ENCODE results near the gene AGAP1.
A peak's percentile ranks its signal among the peaks of the same experiment; 100 is the strongest.

The AGAP1 gene

DNA sequence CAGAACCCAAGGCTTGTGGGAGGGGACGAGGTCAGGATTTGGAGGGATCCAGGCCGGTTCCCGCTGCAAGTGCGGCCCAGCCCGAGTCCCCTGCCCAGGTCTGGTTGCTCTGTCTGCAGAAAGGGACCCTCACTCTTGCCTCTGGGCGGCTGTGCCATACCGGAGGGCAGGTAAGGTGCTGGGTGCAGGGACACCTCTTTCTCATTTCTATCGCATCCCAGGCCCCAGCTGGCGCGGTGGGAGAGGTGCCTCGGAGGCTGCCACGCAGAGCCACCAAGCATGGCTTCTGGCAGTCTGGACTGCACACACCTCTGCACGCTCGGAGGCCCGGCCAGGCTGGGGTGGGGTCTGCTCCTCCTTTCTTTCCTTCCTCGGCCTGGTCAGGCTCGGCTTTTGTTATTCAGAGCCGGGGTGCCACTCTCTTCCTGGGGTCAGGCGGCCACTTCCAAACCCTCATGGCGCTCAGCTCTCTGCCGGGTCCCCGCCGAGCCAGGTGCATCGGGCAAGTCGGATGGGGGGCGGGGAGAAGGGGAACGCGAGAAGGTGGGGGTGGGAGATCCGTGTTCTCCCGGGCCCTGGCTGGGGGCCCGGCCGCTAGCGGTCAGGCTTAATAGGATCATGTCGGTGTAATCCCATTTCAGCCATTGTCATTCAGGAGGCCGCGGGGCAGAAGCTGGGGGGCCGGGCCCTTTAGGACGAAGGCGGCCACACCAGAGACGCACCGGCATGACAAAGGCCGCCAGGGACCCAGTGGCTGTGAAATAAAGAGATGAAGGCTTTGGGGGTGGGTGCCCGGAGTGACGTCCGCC, 665.3 kb downstream of the AGAP1 start:
- DNase-seq = no peak

DNA sequence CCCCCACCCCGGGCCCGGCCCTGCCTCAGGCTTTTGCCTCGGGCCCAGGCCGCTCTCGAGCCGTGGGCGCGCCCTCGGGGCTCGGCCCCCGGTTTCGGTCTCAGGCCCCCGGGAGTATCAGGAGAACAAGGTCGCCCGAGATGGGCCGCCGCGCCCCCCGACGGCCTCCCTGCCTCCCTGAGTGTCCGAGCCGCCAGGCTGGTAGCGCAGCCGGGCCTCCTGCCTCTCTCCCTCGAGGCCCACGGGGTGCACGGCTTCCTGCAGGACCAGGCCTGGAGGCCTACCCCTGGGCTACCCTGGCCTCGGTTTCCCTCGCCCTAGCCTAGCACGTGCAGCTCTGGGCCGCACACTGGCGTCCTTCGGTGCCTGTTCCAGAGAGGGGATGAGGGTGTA, 665.9 kb downstream of the AGAP1 start:
- no peak for DNase-seq

- DNase-seq = no peak
Measured at GRCh38 chr2:236160366-236161081, 666.7 kb downstream of the AGAP1 start.

DNA sequence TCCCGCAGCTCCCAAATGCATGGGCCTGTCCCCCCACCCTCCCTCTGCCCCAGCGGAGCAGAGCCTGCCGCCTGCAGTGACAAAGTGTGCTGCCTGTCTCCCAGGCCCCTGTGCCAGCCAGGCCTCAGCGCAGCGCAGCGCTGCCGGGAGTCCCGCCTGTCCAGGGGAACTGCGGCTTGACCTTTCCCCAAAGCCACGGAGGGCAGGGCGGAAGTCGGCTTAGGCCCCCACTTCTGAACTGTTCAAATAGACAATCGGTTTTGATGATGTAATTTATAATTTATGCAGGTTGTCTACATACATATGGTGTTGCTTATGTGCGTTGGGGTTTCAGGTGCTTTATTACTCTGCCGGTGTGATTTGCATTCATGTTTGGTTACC, 667.2 kb downstream of the AGAP1 start:
- DNase-seq = no peak

- DNase-seq = no peak
Measured at GRCh38 chr2:236161531-236161930, 667.7 kb downstream of the AGAP1 start.

DNA sequence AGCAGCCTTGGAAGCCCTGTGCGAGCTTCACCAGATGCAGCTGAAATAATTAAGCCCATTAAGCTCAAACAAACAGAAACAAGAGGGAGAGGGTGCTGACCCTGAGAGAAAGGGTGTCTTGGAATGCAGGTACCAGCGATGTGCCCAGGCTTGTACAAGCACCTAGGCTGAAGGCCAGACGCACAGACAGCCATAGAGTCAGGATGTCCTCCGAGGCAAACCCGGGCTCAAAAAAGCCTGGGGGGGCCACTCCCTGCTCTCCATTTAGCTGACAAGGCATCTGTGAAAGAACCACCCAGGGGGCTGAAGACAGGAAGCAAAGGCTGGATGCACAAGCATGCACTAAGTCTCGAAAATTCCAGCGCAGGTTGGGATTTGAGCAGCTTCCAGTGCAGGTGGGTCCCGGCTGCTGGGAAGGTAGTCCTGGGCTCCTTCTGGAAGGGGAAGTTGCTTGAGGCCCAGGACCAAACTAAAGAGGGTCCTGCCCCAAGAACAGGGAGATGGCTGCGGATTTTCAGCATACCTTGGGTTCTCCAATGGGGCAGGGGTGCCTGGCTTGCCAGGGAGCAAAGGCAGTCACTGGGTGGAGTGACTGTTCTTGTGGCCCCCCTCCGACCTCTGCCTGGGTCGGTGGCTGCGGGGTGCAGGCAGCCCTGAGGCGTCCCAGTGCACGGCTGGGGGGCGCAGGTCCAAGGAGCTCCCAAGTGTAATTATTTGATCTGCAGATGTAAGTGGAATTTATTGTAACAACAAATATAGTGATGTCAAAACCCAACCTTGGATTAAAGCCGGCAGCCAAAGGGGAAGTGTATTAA, 668.4 kb downstream of the AGAP1 start:
- DNase-seq = no peak

- DNase-seq = no peak
Measured at GRCh38 chr2:236162882-236163470, 669.1 kb downstream of the AGAP1 start.

DNA sequence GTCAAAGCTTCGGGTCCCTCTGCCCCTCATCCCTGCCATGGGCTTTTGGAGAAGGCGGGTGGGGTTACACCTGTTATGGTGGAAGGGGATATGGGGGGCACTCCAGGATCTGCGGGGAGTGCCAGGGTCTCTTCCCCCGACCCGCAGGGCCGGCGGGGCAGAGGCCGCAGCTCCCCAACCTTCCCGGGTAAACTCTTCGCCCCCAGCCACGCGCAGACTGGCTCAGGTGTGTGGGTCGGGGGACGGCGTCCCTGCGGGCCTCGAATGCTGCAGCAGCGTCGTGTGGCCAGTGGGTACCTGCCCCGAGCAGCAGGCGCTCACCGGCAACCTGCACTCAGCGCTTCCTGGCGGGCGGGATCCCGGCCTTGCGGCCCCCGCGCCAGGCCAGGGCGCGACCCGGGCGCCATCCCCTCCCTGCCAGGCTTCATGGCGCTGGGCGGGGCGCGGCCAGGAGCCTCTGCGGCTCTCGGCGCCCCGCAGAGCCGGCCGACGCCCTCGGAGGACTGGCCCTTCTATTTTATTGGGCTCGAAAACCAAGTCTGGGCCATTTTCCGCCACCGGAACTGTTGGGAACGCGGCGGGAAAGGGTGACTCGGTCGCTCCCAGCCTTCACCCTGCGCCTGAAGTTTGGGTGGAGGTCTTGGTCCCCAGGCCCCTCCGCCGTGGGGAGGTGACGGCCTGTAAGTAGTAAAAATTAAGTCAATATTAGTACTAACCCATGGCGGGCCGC, 669.8 kb downstream of the AGAP1 start:
- DNase-seq = no peak

DNA sequence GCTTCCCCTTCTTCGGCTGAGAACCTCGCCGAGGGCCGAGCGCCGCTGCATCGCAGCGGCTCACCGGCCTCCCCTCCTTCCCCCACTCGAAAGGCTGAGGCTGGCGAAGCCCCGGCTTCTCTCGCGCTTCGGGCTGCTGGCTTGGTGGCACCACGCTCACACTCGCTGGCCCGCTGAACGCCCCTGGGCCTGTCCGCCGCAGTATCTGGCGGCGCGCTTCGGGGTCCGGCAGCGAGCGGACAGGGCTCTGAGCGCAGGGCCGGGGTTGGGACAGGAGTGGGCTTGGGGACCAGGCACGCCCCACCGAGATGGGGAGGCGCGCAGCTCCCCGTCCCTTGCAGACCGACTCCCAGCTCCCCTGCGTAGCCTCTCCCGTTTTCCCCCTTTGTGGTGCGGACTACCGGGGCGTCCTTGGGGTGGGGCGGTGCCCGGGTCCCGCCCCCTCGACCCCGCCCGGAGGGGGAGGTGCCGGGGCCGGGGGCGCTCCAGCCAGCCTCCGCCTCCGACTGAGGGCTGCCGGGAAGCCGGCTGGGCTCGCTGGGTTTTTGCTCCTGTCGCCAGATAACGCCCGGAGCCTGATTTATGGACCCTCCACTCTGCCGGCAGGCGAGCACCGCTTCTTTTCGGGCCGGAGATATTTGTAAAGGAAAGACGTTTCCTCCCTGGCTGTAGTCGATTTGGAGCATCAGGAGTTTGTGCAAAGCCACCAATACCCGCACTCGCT, 670.5 kb downstream of the AGAP1 start:
- DNase-seq = no peak

GRCh38 chr2:236164925-236165841, 671.3 kb downstream of the AGAP1 start:
- DNase-seq = no peak

- no peak for DNase-seq
Measured at GRCh38 chr2:236165842-236166795, 672.3 kb downstream of the AGAP1 start.

DNA sequence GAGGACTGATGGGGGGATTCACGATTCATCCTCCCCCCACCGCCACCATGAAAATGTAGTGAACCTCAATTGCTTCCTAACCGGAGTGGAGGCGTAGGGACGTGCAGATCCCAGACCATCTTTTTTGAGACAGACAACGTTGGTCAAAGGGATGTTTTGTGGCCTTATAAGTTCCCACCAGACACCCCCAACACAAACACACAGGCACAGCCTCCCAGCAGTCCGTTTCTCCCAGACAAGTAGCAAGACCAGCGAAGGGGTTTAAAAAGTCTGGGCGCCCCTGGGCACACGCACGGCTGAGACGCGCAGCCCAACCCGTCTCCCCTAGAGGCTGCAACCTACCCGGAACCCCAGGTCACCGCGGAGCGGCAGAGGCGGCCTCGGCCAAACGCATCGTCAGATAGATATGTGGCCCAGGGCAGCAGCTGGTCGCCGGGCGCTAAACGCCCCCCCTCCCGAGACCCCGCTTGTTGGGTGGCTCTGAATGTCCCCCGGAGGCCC, 673.0 kb downstream of the AGAP1 start:
- DNase-seq = no peak

GRCh38 chr2:236167297-236168109, 673.7 kb downstream of the AGAP1 start:
- no peak for DNase-seq

GRCh38 chr2:236168110-236169080, 674.6 kb downstream of the AGAP1 start, which contains the start of gene GBX2:
TSS of gene GBX2 (minus strand) at chr2:236168386. CDS start at chr2:236167971, 415 bp downstream.
- DNase-seq = peak; percentile 69

DNA sequence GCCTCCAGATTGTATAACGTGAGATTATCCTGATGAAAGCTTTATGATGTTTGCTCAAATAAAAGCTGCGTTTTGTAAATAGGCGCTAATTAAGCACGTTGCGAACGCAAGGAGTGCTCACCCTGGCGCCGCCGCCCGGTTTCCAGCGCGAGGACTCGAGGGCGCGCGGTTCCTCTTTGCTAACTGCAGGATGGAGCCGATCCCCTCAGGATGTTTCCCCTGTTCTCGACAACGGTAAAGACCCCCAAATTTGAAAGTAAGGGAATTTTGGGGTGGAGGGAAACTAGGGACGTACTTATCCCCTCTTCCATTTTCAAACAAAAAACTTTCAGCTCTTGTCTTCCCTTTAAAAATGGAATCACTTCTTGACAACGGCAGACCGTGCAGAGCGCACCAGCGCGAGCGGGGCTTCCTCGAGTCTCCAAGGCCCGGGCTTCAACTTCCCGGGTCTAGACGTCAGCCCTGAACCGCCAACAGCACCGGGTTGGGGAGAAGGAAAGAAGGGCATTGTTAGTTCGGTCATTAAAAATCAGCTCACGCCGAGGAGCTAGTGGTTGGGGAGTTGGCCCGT, 675.4 kb downstream of the AGAP1 start:
- no peak for DNase-seq

All from NCI-H1694 treated with DMSO at 0.1 percent for 48 hours (cell line).